ENCODE data around the gene TMEM270.

TMEM270 gene

GRCh38 chr7:73887762-73888161, 26.8 kb downstream of the TMEM270 start:
- no peak for DNase-seq (ENCODE audit: low read depth in 2 of 2)

GRCh38 chr7:73888959-73889358, 28.0 kb downstream of the TMEM270 start:
- no peak for DNase-seq (ENCODE audit: low read depth in 2 of 2)

GRCh38 chr7:73890555-73891147, 29.7 kb downstream of the TMEM270 start:
- no peak for DNase-seq (ENCODE audit: low read depth in 2 of 2)

GRCh38 chr7:73891178-73891885, 30.4 kb downstream of the TMEM270 start:
- no peak for DNase-seq (ENCODE audit: low read depth in 2 of 2)

- DNase-seq (ENCODE audit: low read depth in 2 of 2) = no peak
Observed at GRCh38 chr7:73892003-73892999, 31.3 kb downstream of the TMEM270 start.

GRCh38 chr7:73893342-73894101, 32.6 kb downstream of the TMEM270 start:
- no peak for DNase-seq (ENCODE audit: low read depth in 2 of 2)

- DNase-seq (ENCODE audit: low read depth in 2 of 2) = no peak
Observed at GRCh38 chr7:73894166-73894565, 33.2 kb downstream of the TMEM270 start.

- no peak for DNase-seq (ENCODE audit: low read depth in 2 of 2)
Observed at GRCh38 chr7:73894733-73895551, 34.0 kb downstream of the TMEM270 start.

GRCh38 chr7:73895626-73896025, 34.7 kb downstream of the TMEM270 start:
- no peak for DNase-seq (ENCODE audit: low read depth in 2 of 2)

GRCh38 chr7:73896454-73896853, 35.5 kb downstream of the TMEM270 start:
- no peak for DNase-seq (ENCODE audit: low read depth in 2 of 2)

GRCh38 chr7:73899731-73900142, 38.8 kb downstream of the TMEM270 start:
- DNase-seq (ENCODE audit: low read depth in 2 of 2) = no peak

GRCh38 chr7:73900286-73900685, 39.3 kb downstream of the TMEM270 start:
- no peak for DNase-seq (ENCODE audit: low read depth in 2 of 2)

GRCh38 chr7:73901231-73901822, 40.4 kb downstream of the TMEM270 start:
- no peak for DNase-seq (ENCODE audit: low read depth in 2 of 2)

- DNase-seq (ENCODE audit: low read depth in 2 of 2) = no peak
Observed at GRCh38 chr7:73901823-73902597, 41.1 kb downstream of the TMEM270 start.

- DNase-seq (ENCODE audit: low read depth in 2 of 2) = no peak
Observed at GRCh38 chr7:73903321-73904218, 42.6 kb downstream of the TMEM270 start.

- no peak for DNase-seq (ENCODE audit: low read depth in 2 of 2)
Observed at GRCh38 chr7:73904219-73905137, 43.5 kb downstream of the TMEM270 start.

GRCh38 chr7:73905360-73905759, 44.4 kb downstream of the TMEM270 start:
- DNase-seq (ENCODE audit: low read depth in 2 of 2) = no peak

All from stimulated activated CD4-positive, alpha-beta T cell treated with anti-CD3 and anti-CD28 coated beads, Interleukin-4, amount 100 ng/mL, for 48 hours (primary cell).